ENCODE data around the gene PROM1. TPM values are rescaled to one million over a fixed set of nuclear protein-coding genes. Genes with fewer than 3 reads are reported as not detected.
A peak's percentile ranks its signal among the peaks of the same experiment; 100 is the strongest.

The PROM1 gene
- total RNA-seq, 2 donors from 2014 or later: 23.7 to 24.6 TPM

GRCh38 chr4:16050669-16051068, 33.2 kb downstream of the PROM1 start:
- TF ChIP-seq, protein P1, sequence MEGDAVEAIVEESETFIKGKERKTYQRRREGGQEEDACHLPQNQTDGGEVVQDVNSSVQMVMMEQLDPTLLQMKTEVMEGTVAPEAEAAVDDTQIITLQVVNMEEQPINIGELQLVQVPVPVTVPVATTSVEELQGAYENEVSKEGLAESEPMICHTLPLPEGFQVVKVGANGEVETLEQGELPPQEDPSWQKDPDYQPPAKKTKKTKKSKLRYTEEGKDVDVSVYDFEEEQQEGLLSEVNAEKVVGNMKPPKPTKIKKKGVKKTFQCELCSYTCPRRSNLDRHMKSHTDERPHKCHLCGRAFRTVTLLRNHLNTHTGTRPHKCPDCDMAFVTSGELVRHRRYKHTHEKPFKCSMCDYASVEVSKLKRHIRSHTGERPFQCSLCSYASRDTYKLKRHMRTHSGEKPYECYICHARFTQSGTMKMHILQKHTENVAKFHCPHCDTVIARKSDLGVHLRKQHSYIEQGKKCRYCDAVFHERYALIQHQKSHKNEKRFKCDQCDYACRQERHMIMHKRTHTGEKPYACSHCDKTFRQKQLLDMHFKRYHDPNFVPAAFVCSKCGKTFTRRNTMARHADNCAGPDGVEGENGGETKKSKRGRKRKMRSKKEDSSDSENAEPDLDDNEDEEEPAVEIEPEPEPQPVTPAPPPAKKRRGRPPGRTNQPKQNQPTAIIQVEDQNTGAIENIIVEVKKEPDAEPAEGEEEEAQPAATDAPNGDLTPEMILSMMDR (IDR thresholded peaks at IDR 0.05): no peak
- TF ChIP-seq POLR2A (IDR thresholded peaks at IDR 0.05): no peak
- Histone ChIP-seq H3K36me3 (replicated peaks in 1 of 2; ENCODE audit: insufficient read depth in 1 of 2, low read depth in 2 of 2) (no peaks in the 10 kb centered on the region), H3K9me3 (no peaks in the 10 kb centered on the region), H3K4me3 (no peak overlapping the region), H3K27ac (no peak overlapping the region), H3K4me1 (no peaks in the 10 kb centered on the region), H3K27me3 (no peaks in the 10 kb centered on the region)
- no peak for DNase-seq
- intact Hi-C loops (cut with DNase I): no loop called here
- WGBS, 2 donors: 26 to 29% methylated on average over 1 of the region's 1 CpG
- no peak for ATAC-seq

DNA sequence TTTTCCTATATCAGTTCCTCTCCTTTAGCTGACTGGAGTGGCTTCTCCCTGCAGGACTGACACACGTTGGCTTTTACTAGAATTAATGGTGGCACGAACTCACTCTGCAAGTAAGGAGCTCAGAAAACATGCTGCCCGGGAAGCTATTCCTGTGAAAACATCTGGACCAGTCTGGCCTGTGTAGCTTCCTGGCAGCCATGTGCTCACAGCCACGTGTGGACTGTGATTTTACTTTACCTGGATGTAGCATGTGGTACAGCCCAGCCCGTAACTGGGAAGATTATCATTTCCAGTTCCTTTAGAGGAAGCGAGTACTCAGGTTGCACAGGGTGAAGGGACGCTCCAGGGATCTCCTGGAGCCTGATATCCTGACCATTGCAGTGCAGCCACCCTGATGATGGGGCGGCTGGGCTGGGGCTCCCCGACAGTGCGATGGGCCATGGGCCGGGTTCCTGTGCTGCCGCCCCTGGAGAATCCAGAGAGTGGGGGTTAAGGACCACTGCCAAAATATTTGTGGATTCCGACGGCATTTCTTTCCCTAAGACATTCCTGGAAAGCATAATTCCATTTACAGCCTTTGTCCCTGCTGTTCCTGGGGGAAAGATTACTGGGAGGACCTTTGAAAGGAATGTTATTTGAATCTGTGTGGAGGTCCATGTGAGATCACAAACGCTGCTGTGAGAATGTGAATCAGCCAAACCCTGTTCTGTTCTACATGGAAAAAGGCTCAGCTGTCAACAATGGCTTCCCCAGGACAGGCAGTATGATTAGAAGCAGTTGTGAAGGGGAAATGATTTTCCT, 35.0 kb downstream of the PROM1 start:
- H3K36me3 ChIP-seq (replicated peaks in 1 of 2; ENCODE audit: insufficient read depth in 1 of 2, low read depth in 2 of 2): no peaks in the 10 kb centered on the region
- 60 to 63% methylated on average over 14 to 15 of the region's 15 CpGs for WGBS, 2 donors
- ATAC-seq (no peak), DNase-seq (no peak)
- TF ChIP-seq, protein P1 (IDR thresholded peaks at IDR 0.05): no peak
- no peak for TF ChIP-seq POLR2A (IDR thresholded peaks at IDR 0.05)
- H3K27me3 ChIP-seq: no peaks in the 10 kb centered on the region
- no peak overlapping the region for H3K4me3 ChIP-seq
- H3K4me1 ChIP-seq: peaks cover 2% of the 10 kb centered on the region
- no peaks in the 10 kb centered on the region for H3K9me3 ChIP-seq
- H3K27ac ChIP-seq: no peak overlapping the region
- intact Hi-C loops (cut with DNase I): no loop called here

DNA sequence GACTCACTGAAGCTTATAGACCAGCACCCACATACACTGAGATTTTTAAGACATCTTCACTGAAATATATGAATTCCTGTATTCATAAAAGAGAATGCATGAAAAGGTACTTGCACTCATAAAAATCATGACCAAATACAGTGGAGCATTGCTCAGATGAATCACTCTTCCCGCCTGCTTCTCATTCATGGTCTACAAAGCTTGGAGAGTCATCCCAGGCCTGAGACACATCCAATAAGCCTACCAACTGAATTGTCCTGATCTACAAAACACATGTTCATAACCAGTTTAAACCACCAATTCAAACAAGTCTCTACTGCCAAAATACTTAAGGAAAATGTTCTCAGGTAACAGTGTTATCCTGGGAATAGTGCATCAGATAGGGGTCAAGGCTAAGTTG, 38.1 kb downstream of the PROM1 start:
- 91 to 100% methylated on average over 1 of the region's 1 CpG for WGBS, 2 donors
- no peak for DNase-seq
- H3K4me1 ChIP-seq: peaks cover 7% of the 10 kb centered on the region
- no peak overlapping the region for H3K27ac ChIP-seq
- intact Hi-C loops (cut with DNase I): no loop called here
- no peak overlapping the region for H3K4me3 ChIP-seq
- no peaks in the 10 kb centered on the region for H3K9me3 ChIP-seq
- H3K27me3 ChIP-seq: no peaks in the 10 kb centered on the region
- TF ChIP-seq, protein P1 (IDR thresholded peaks at IDR 0.05): no peak
- no peak for TF ChIP-seq POLR2A (IDR thresholded peaks at IDR 0.05)
- no peaks in the 10 kb centered on the region for H3K36me3 ChIP-seq (replicated peaks in 1 of 2; ENCODE audit: insufficient read depth in 1 of 2, low read depth in 2 of 2)
- no peak for ATAC-seq

GRCh38 chr4:16043642-16044498, 40.0 kb downstream of the PROM1 start:
- H3K4me3 ChIP-seq: no peak overlapping the region
- peak overlapping the region in 1 of 4 donors; percentile 11 for H3K27ac ChIP-seq
- 77 to 78% methylated on average over 11 of the region's 11 CpGs for WGBS, 2 donors
- H3K9me3 ChIP-seq: no peaks in the 10 kb centered on the region
- H3K27me3 ChIP-seq: no peaks in the 10 kb centered on the region
- ATAC-seq: no peak
- intact Hi-C loops (cut with DNase I): no loop called here
- DNase-seq: no peak
- TF ChIP-seq, protein P1 (IDR thresholded peaks at IDR 0.05): no peak
- no peak for TF ChIP-seq POLR2A (IDR thresholded peaks at IDR 0.05)
- H3K36me3 ChIP-seq (replicated peaks in 1 of 2; ENCODE audit: insufficient read depth in 1 of 2, low read depth in 2 of 2): no peaks in the 10 kb centered on the region
- peaks cover 7% of the 10 kb centered on the region for H3K4me1 ChIP-seq

All from body of pancreas (tissue), 4 donors.